Neural cell (in vitro differentiated cells): ENCODE data around the gene ADGRG3.

Experiments used
- EP300 ChIP-seq: fragments of 450-650 bp; conservative IDR thresholded peaks from 2 replicates; pipeline ENCODE4 v1.6.1; 2014; ENCODE audit warnings: antibody characterized with exemption, mild to moderate bottlenecking, moderate library complexity; ENCODE audit not compliant: poor library complexity, severe bottlenecking
- EZH2 ChIP-seq: fragments of 200-600, 300-800 bp; shearing (Covaris generic), sonication (generic); IDR thresholded peaks from 2 replicates; pipeline ENCODE4 v1.6.1; 2014; ENCODE audit warnings: antibody characterized with exemption, low read length, borderline replicate concordance, mild to moderate bottlenecking; ENCODE audit not compliant: insufficient read depth, poor library complexity, severe bottlenecking
- MXI1 ChIP-seq: fragments of 450-650 bp; conservative IDR thresholded peaks from 2 replicates; pipeline ENCODE4 v1.6.1; 2014; ENCODE audit warnings: antibody characterized with exemption, mild to moderate bottlenecking; ENCODE audit not compliant: poor library complexity, severe bottlenecking
- POLR2AphosphoS5 ChIP-seq: IDR thresholded peaks from 2 replicates; pipeline ENCODE4 v1.6.1; 2012
- SMC3 ChIP-seq: fragments of 450-650 bp; conservative IDR thresholded peaks from 2 replicates; pipeline ENCODE4 v1.6.1; 2014; ENCODE audit warnings: antibody characterized with exemption, mild to moderate bottlenecking, moderate library complexity; ENCODE audit not compliant: poor library complexity
- TAF1 ChIP-seq: IDR thresholded peaks from 2 replicates; pipeline ENCODE4 v1.6.1; 2012; ENCODE audit warnings: low read depth
- TF ChIP-seq, protein P1 (sequence below): fragments of 450-650 bp; IDR thresholded peaks from 2 replicates; pipeline ENCODE4 v1.5.1; 2014; ENCODE audit warnings: antibody characterized with exemption, mild to moderate bottlenecking, moderate library complexity; ENCODE audit not compliant: poor library complexity, severe bottlenecking
- TF ChIP-seq, protein P2 (sequence below): IDR thresholded peaks from 2 replicates; pipeline ENCODE4 v1.6.1; 2012; ENCODE audit warnings: borderline replicate concordance

DNA sequence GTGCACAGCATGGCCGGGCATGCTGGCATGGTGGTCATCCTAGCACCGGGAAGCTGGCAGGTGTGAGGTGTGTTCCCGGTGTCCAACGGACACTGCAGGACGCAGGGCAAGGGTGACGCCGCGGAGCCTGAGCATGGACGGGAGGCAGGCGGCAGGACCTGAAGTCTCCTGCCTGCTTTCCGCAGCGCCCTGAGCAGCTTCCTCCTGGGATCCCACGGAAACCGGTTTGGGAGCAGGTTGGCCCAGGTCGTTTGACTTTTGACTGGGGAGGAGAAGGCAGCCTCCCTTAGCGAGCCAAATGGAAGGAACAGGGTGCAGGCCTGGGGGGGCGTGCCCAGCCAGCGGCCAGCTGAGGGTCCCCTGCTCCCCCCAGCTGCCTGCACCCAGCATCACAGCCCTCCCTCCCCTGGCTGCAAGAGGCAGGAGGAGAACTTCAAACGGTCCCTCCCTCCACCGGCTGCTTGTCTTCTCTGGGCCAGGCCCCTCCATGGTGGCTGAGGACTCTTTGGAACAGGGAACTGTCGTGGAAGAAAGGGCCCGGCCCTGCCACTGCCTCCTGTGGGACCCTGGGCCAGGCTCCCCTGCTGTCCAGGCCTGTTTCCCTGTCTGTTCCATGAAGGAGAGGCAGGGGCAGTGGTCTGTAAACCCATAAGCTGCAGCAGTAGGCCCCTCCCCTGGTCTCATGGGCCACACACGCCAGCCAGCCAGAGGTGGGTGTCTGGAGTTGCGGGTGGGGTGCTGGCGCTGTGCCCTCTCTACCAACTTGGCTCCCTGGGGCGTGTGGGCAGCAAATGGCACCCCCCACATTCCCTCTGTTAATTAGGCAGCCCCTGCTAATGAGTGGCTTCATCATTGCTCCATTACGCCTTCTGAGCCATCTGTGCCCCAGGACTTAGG lies 47.5 kb upstream of the ADGRG3 start:
- TF ChIP-seq EP300: no peak
- no peak for TF ChIP-seq MXI1
- TF ChIP-seq, protein P1, sequence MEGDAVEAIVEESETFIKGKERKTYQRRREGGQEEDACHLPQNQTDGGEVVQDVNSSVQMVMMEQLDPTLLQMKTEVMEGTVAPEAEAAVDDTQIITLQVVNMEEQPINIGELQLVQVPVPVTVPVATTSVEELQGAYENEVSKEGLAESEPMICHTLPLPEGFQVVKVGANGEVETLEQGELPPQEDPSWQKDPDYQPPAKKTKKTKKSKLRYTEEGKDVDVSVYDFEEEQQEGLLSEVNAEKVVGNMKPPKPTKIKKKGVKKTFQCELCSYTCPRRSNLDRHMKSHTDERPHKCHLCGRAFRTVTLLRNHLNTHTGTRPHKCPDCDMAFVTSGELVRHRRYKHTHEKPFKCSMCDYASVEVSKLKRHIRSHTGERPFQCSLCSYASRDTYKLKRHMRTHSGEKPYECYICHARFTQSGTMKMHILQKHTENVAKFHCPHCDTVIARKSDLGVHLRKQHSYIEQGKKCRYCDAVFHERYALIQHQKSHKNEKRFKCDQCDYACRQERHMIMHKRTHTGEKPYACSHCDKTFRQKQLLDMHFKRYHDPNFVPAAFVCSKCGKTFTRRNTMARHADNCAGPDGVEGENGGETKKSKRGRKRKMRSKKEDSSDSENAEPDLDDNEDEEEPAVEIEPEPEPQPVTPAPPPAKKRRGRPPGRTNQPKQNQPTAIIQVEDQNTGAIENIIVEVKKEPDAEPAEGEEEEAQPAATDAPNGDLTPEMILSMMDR: no peak
- TF ChIP-seq TAF1: no peak
- no peak for TF ChIP-seq POLR2AphosphoS5
- no peak for TF ChIP-seq EZH2
- TF ChIP-seq, protein P2, sequence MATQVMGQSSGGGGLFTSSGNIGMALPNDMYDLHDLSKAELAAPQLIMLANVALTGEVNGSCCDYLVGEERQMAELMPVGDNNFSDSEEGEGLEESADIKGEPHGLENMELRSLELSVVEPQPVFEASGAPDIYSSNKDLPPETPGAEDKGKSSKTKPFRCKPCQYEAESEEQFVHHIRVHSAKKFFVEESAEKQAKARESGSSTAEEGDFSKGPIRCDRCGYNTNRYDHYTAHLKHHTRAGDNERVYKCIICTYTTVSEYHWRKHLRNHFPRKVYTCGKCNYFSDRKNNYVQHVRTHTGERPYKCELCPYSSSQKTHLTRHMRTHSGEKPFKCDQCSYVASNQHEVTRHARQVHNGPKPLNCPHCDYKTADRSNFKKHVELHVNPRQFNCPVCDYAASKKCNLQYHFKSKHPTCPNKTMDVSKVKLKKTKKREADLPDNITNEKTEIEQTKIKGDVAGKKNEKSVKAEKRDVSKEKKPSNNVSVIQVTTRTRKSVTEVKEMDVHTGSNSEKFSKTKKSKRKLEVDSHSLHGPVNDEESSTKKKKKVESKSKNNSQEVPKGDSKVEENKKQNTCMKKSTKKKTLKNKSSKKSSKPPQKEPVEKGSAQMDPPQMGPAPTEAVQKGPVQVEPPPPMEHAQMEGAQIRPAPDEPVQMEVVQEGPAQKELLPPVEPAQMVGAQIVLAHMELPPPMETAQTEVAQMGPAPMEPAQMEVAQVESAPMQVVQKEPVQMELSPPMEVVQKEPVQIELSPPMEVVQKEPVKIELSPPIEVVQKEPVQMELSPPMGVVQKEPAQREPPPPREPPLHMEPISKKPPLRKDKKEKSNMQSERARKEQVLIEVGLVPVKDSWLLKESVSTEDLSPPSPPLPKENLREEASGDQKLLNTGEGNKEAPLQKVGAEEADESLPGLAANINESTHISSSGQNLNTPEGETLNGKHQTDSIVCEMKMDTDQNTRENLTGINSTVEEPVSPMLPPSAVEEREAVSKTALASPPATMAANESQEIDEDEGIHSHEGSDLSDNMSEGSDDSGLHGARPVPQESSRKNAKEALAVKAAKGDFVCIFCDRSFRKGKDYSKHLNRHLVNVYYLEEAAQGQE: no peak
- TF ChIP-seq SMC3: no peak
